SK-N-SH (cell line): ENCODE measurements around the gene HOXA10.

Experiments
- EP300 ChIP-seq, 2 experiments: IDR thresholded peaks; 2 replicates each; pipeline versions ENCODE4 v1.4.0 to v1.6.1; 2012; ENCODE audit warnings: borderline replicate concordance in 1 of 2, low read depth in 1 of 2, low read length in 1 of 2
- EZH2phosphoT487 ChIP-seq: fragments of 200-600 bp; sonication (generic); IDR thresholded peaks from 2 replicates; pipeline ENCODE4 v1.6.1; 2017; ENCODE audit warnings: low read depth, mixed run types, mild to moderate bottlenecking, antibody characterized with exemption, moderate library complexity, borderline replicate concordance
- FOXJ3 ChIP-seq: sonication (generic); formaldehyde crosslinking; IDR thresholded peaks from 2 replicates; pipeline ENCODE4 v1.5.1; 2020; ENCODE audit warnings: mild to moderate bottlenecking, missing genetic modification reagents
- FOXM1 ChIP-seq: IDR thresholded peaks from 2 replicates; pipeline ENCODE4 v1.4.0; 2012; ENCODE audit warnings: low read depth, mild to moderate bottlenecking
- GABPA ChIP-seq: IDR thresholded peaks from 2 replicates; pipeline ENCODE4 v1.4.0; 2012; ENCODE audit warnings: low read depth, mild to moderate bottlenecking
- JUND ChIP-seq: IDR thresholded peaks from 2 replicates; pipeline ENCODE4 v1.4.0; 2012
- POLR2AphosphoS5 ChIP-seq: IDR thresholded peaks from 2 replicates; pipeline ENCODE4 v1.6.1; 2012; ENCODE audit warnings: low read depth, low read length
- RXRA ChIP-seq: IDR thresholded peaks from 2 replicates; pipeline ENCODE4 v1.4.0; 2012; ENCODE audit warnings: low read depth, mild to moderate bottlenecking, borderline replicate concordance
- SMC3 ChIP-seq: IDR thresholded peaks from 2 replicates; pipeline ENCODE4 v1.6.1; 2012; ENCODE audit warnings: low read depth, low read length, improper control_type of control experiment
- TAF1 ChIP-seq: IDR thresholded peaks from 2 replicates; pipeline ENCODE4 v1.6.1; 2012; ENCODE audit warnings: low read depth, mild to moderate bottlenecking, low read length, moderate library complexity, borderline replicate concordance
- TF ChIP-seq, protein P1 (sequence below): fragments of 200-600 bp; sonication (generic); IDR thresholded peaks from 2 replicates; pipeline ENCODE4 v1.6.1; 2017; ENCODE audit warnings: antibody characterized with exemption, mild to moderate bottlenecking, moderate library complexity
- TF ChIP-seq, protein P2 (sequence below): IDR thresholded peaks from 2 replicates; pipeline ENCODE4 v1.6.1; 2012; ENCODE audit warnings: mild to moderate bottlenecking, low read depth, low read length, moderate library complexity
- TF ChIP-seq, protein P3 (sequence below): fragments of 150-350 bp; IDR thresholded peaks from 2 replicates; pipeline ENCODE4 v1.6.1; 2016; ENCODE audit warnings: mild to moderate bottlenecking, low read depth, low read length
- TF ChIP-seq, protein P4 (sequence below): fragments of 150-350 bp; IDR thresholded peaks from 2 replicates; pipeline ENCODE4 v1.6.1; 2017; ENCODE audit warnings: antibody characterized with exemption, low read length, low read depth, borderline replicate concordance

DNA sequence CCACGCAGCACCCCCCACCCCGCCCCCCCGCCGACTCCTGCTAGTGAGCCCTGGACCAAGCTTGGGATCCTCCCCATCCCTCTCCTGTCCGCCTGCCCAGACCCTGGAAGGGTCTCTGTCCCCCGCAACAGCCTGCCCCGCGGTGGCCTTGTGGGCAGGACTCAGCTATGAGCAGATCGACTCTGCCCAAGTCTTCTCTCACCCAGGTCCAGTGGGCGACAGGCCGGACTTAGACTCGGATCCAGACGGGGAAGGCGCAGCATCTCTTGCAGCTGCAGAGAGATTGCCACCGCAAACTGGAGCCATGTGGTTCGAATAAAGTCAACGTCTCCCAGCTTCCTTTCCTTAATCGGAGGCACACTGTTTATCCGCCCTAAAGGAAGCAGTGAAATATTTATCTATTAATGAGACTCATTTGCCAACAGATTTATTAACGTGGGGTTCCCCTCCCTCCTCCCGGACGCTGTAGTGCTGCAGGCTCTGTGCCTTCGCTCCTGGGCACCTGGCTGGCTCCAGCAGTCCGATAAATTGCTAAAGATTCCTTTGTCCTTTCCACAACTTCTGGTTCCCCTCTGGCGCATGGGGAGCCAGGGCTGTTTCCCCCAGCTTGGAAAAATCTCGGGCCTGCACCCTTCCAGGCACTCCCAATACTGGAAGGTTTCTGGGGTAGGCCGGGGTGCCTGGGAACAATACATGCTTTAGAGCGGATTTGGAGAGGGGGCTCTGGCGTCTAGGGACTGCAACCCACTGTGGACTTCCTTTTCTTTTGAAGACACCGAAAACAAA, 17.0 kb downstream of the HOXA10 start:
- TF ChIP-seq FOXM1: no peak
- TF ChIP-seq, protein P1, sequence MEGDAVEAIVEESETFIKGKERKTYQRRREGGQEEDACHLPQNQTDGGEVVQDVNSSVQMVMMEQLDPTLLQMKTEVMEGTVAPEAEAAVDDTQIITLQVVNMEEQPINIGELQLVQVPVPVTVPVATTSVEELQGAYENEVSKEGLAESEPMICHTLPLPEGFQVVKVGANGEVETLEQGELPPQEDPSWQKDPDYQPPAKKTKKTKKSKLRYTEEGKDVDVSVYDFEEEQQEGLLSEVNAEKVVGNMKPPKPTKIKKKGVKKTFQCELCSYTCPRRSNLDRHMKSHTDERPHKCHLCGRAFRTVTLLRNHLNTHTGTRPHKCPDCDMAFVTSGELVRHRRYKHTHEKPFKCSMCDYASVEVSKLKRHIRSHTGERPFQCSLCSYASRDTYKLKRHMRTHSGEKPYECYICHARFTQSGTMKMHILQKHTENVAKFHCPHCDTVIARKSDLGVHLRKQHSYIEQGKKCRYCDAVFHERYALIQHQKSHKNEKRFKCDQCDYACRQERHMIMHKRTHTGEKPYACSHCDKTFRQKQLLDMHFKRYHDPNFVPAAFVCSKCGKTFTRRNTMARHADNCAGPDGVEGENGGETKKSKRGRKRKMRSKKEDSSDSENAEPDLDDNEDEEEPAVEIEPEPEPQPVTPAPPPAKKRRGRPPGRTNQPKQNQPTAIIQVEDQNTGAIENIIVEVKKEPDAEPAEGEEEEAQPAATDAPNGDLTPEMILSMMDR: no peak
- TF ChIP-seq TAF1: no peak
- TF ChIP-seq, protein P2, sequence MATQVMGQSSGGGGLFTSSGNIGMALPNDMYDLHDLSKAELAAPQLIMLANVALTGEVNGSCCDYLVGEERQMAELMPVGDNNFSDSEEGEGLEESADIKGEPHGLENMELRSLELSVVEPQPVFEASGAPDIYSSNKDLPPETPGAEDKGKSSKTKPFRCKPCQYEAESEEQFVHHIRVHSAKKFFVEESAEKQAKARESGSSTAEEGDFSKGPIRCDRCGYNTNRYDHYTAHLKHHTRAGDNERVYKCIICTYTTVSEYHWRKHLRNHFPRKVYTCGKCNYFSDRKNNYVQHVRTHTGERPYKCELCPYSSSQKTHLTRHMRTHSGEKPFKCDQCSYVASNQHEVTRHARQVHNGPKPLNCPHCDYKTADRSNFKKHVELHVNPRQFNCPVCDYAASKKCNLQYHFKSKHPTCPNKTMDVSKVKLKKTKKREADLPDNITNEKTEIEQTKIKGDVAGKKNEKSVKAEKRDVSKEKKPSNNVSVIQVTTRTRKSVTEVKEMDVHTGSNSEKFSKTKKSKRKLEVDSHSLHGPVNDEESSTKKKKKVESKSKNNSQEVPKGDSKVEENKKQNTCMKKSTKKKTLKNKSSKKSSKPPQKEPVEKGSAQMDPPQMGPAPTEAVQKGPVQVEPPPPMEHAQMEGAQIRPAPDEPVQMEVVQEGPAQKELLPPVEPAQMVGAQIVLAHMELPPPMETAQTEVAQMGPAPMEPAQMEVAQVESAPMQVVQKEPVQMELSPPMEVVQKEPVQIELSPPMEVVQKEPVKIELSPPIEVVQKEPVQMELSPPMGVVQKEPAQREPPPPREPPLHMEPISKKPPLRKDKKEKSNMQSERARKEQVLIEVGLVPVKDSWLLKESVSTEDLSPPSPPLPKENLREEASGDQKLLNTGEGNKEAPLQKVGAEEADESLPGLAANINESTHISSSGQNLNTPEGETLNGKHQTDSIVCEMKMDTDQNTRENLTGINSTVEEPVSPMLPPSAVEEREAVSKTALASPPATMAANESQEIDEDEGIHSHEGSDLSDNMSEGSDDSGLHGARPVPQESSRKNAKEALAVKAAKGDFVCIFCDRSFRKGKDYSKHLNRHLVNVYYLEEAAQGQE: no peak
- no peak for TF ChIP-seq POLR2AphosphoS5
- no peak for TF ChIP-seq EP300 (IDR thresholded peaks at IDR 0.05; ENCODE audit: borderline replicate concordance in 1 of 2, low read depth in 1 of 2, low read length in 1 of 2)
- no peak for TF ChIP-seq JUND
- TF ChIP-seq, protein P3, sequence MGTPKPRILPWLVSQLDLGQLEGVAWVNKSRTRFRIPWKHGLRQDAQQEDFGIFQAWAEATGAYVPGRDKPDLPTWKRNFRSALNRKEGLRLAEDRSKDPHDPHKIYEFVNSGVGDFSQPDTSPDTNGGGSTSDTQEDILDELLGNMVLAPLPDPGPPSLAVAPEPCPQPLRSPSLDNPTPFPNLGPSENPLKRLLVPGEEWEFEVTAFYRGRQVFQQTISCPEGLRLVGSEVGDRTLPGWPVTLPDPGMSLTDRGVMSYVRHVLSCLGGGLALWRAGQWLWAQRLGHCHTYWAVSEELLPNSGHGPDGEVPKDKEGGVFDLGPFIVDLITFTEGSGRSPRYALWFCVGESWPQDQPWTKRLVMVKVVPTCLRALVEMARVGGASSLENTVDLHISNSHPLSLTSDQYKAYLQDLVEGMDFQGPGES: no peak
- no peak for TF ChIP-seq SMC3
- TF ChIP-seq GABPA: no peak
- no peak for TF ChIP-seq EZH2phosphoT487
- TF ChIP-seq, protein P4, sequence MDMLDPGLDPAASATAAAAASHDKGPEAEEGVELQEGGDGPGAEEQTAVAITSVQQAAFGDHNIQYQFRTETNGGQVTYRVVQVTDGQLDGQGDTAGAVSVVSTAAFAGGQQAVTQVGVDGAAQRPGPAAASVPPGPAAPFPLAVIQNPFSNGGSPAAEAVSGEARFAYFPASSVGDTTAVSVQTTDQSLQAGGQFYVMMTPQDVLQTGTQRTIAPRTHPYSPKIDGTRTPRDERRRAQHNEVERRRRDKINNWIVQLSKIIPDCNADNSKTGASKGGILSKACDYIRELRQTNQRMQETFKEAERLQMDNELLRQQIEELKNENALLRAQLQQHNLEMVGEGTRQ: no peak
- no peak for TF ChIP-seq RXRA
- no peak for TF ChIP-seq FOXJ3 (CRISPR knock-in tag)
